ENCODE data around the gene F10.

DNA sequence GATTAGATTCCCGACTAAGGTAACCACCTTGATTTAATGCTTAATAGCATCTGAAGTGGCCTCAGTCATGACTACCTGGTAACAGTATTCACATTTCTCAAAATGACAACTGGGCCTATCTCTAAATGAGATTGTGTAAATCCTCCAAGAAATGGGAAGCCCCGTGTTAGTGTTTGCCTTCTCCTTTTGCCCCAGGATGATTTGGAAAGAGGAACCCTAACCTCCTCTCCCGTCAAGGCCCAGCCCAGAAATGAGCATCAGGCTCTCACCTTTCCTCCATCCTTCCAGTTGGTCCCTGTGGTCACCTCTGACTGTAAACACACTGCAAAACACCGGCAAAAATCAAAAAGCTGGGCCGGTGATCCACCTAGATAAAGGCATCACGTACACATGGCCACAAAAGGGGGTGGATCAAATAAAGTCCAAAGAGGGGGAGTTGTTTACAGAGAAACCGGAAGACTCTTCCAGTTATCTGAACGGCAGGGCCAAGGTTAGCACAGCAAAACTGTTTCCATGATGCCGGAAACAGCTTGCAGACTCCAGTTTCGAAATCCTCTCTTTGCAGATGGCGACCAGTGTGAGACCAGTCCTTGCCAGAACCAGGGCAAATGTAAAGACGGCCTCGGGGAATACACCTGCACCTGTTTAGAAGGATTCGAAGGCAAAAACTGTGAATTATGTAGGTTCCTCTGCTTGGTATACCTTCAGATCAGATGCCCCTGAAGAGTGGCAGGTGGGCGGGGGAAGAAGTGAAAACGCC lies 16.4 kb downstream of the F10 start:
- TF ChIP-seq, protein P1, sequence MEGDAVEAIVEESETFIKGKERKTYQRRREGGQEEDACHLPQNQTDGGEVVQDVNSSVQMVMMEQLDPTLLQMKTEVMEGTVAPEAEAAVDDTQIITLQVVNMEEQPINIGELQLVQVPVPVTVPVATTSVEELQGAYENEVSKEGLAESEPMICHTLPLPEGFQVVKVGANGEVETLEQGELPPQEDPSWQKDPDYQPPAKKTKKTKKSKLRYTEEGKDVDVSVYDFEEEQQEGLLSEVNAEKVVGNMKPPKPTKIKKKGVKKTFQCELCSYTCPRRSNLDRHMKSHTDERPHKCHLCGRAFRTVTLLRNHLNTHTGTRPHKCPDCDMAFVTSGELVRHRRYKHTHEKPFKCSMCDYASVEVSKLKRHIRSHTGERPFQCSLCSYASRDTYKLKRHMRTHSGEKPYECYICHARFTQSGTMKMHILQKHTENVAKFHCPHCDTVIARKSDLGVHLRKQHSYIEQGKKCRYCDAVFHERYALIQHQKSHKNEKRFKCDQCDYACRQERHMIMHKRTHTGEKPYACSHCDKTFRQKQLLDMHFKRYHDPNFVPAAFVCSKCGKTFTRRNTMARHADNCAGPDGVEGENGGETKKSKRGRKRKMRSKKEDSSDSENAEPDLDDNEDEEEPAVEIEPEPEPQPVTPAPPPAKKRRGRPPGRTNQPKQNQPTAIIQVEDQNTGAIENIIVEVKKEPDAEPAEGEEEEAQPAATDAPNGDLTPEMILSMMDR (IDR thresholded peaks at IDR 0.05; ENCODE audit: insufficient read depth, low read length): no peak
- TF ChIP-seq POLR2AphosphoS5 (IDR thresholded peaks at IDR 0.05; ENCODE audit: low read depth): peak; percentile 68
